Smooth muscle cell of the umbilical artery (primary cell): Measurements from ENCODE around the gene PCDH11Y. TPM values are rescaled to one million over a fixed set of nuclear protein-coding genes. Genes with fewer than 3 reads are reported as not detected.

Experiments
- total RNA-seq: library from RNA; depleted of rRNA; stranded (reverse); fragments of >200 nt; gene quantifications from 2 replicates; pipeline ENCODE4 v1.2.3, GENCODE V29; 2014

PCDH11Y gene, protein sequence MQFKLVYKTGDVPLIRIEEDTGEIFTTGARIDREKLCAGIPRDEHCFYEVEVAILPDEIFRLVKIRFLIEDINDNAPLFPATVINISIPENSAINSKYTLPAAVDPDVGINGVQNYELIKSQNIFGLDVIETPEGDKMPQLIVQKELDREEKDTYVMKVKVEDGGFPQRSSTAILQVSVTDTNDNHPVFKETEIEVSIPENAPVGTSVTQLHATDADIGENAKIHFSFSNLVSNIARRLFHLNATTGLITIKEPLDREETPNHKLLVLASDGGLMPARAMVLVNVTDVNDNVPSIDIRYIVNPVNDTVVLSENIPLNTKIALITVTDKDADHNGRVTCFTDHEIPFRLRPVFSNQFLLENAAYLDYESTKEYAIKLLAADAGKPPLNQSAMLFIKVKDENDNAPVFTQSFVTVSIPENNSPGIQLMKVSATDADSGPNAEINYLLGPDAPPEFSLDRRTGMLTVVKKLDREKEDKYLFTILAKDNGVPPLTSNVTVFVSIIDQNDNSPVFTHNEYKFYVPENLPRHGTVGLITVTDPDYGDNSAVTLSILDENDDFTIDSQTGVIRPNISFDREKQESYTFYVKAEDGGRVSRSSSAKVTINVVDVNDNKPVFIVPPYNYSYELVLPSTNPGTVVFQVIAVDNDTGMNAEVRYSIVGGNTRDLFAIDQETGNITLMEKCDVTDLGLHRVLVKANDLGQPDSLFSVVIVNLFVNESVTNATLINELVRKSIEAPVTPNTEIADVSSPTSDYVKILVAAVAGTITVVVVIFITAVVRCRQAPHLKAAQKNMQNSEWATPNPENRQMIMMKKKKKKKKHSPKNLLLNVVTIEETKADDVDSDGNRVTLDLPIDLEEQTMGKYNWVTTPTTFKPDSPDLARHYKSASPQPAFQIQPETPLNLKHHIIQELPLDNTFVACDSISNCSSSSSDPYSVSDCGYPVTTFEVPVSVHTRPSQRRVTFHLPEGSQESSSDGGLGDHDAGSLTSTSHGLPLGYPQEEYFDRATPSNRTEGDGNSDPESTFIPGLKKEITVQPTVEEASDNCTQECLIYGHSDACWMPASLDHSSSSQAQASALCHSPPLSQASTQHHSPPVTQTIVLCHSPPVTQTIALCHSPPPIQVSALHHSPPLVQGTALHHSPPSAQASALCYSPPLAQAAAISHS (N-terminal part only)
- total RNA-seq, result not detected in 2 replicates

GRCh38 chrY:5000057-5000456 is at the start of gene PCDH11Y:
Gene PCDH11Y (plus strand): TSS chrY:5000296. CDS start chrY:5057100, 56,804 bp downstream.

